HFFc6 (cell line): ENCODE data around the gene CGNL1. TPM values are rescaled to one million over a fixed set of nuclear protein-coding genes. Genes with fewer than 3 reads are reported as not detected.
A peak's percentile ranks its signal among the peaks of the same experiment; 100 is the strongest.

Source experiments
- DNase-seq: peaks from one replicate; pipeline ENCODE4 v3.0.0-alpha.2; 2018
- H3K27ac Mint-ChIP-seq: 2 replicates; pipeline ENCODE4 v1.8.0; 2020; ENCODE audit warnings: mild to moderate bottlenecking, mixed read lengths
- H3K27me3 Mint-ChIP-seq: 2 replicates; pipeline ENCODE4 v1.8.0; 2021; ENCODE audit warnings: mild to moderate bottlenecking, moderate library complexity, mixed read lengths; ENCODE audit not compliant: insufficient read depth
- H3K36me3 Mint-ChIP-seq: 2 replicates; pipeline ENCODE4 v1.8.0; 2021; ENCODE audit warnings: low read depth, mixed read lengths
- H3K4me1 Mint-ChIP-seq: 2 replicates; pipeline ENCODE4 v1.8.0; 2020; ENCODE audit warnings: low read depth, mixed read lengths
- H3K4me3 Mint-ChIP-seq: 2 replicates; pipeline ENCODE4 v1.8.0; 2020; ENCODE audit warnings: mild to moderate bottlenecking, moderate library complexity, mixed read lengths
- H3K9me3 Mint-ChIP-seq: 2 replicates; pipeline ENCODE4 v1.8.0; 2020; ENCODE audit warnings: mild to moderate bottlenecking, mixed read lengths
- CTCF ChIP-seq: fragments of 200-600 bp; sonication (generic); IDR thresholded peaks from 2 replicates; pipeline ENCODE4 v1.5.0; 2021; ENCODE audit warnings: antibody characterized with exemption, mild to moderate bottlenecking
- total RNA-seq, 6 experiments: library from RNA; stranded (reverse); fragmentation: NEBNext Ultra II Directional; extraction: Animal tissue kit (Norgen Biotek cat#: 25700); gene quantifications; 2 replicates in 1 of 6; 3 replicates in 5 of 6; pipeline ENCODE4 v1.2.3, GENCODE V29; 2021

CGNL1 gene
- total RNA-seq, 6 experiments from 2014 or later, result 0.05 to 0.20 (median 0.10) TPM; not detected in 2

GRCh38 chr15:57389991-57390390, 13.7 kb downstream of the CGNL1 start:
- H3K27ac Mint-ChIP-seq, result no peak overlapping the region
- H3K4me1 Mint-ChIP-seq, result peaks cover under 1% of the 10 kb centered on the region; the same call in 1 of the 2 replicates
- no peaks in the 10 kb centered on the region; the same call in 1 of the 2 replicates for H3K9me3 Mint-ChIP-seq
- no peaks in the 10 kb centered on the region for H3K36me3 Mint-ChIP-seq
- no peak for DNase-seq
- TF ChIP-seq CTCF, result no peak
- H3K4me3 Mint-ChIP-seq, result no peak overlapping the region
- peaks cover 26% of the 10 kb centered on the region for H3K27me3 Mint-ChIP-seq

GRCh38 chr15:57390583-57390982, 14.3 kb downstream of the CGNL1 start:
- no peak for TF ChIP-seq CTCF

GRCh38 chr15:57391537-57391936, 15.2 kb downstream of the CGNL1 start:
- H3K9me3 Mint-ChIP-seq, result no peaks in the 10 kb centered on the region; the same call in 1 of the 2 replicates
- no peak overlapping the region for H3K4me3 Mint-ChIP-seq
- H3K27ac Mint-ChIP-seq, result no peak overlapping the region
- peaks cover 24% of the 10 kb centered on the region for H3K27me3 Mint-ChIP-seq
- 0 out of 2 replicates have a peak, but pooled peaks cover 6% of the 10 kb centered on the region for H3K4me1 Mint-ChIP-seq
- DNase-seq, result no peak
- TF ChIP-seq CTCF, result no peak
- H3K36me3 Mint-ChIP-seq, result no peaks in the 10 kb centered on the region

More at GRCh38 chr15:57390583-57390982, 14.3 kb downstream of the CGNL1 start:
- Mint-ChIP-seq H3K27ac (no peak overlapping the region), H3K9me3 (no peaks in the 10 kb centered on the region; the same call in 1 of the 2 replicates), H3K27me3 (peaks cover 26% of the 10 kb centered on the region), H3K36me3 (no peaks in the 10 kb centered on the region), H3K4me1 (0 out of 2 replicates have a peak, but pooled peaks cover 6% of the 10 kb centered on the region), H3K4me3 (no peak overlapping the region)
- no peak for DNase-seq

GRCh38 chr15:57393061-57393460, 16.8 kb downstream of the CGNL1 start:
- H3K36me3 Mint-ChIP-seq, result no peaks in the 10 kb centered on the region
- no peak for DNase-seq
- H3K9me3 Mint-ChIP-seq, result no peaks in the 10 kb centered on the region; the same call in 1 of the 2 replicates
- no peak overlapping the region for H3K27ac Mint-ChIP-seq
- H3K4me3 Mint-ChIP-seq, result no peak overlapping the region
- 0 out of 2 replicates have a peak, but pooled peaks cover 6% of the 10 kb centered on the region for H3K4me1 Mint-ChIP-seq
- H3K27me3 Mint-ChIP-seq, result peaks cover 19% of the 10 kb centered on the region
- TF ChIP-seq CTCF, result no peak

- Mint-ChIP-seq H3K27me3 (peaks cover 20% of the 10 kb centered on the region), H3K4me1 (0 out of 2 replicates have a peak, but pooled peaks cover 6% of the 10 kb centered on the region), H3K27ac (no peak overlapping the region), H3K4me3 (no peak overlapping the region), H3K9me3 (no peaks in the 10 kb centered on the region), H3K36me3 (no peaks in the 10 kb centered on the region)
- TF ChIP-seq CTCF, result no peak
- peak; percentile 55 for DNase-seq
Measured at GRCh38 chr15:57395292-57395691, 19.0 kb downstream of the CGNL1 start.
